8988T (cell line): ENCODE data around the gene URB2.
"Not testable (repeated sequence)": the region's sequence is repeated elsewhere in the genome, so short reads cannot be mapped to it uniquely, and the experiment has no call there.

Experiments used
- DNase-seq: peaks from one replicate; pipeline ENCODE4 v3.0.0; 2011

URB2 gene

DNA sequence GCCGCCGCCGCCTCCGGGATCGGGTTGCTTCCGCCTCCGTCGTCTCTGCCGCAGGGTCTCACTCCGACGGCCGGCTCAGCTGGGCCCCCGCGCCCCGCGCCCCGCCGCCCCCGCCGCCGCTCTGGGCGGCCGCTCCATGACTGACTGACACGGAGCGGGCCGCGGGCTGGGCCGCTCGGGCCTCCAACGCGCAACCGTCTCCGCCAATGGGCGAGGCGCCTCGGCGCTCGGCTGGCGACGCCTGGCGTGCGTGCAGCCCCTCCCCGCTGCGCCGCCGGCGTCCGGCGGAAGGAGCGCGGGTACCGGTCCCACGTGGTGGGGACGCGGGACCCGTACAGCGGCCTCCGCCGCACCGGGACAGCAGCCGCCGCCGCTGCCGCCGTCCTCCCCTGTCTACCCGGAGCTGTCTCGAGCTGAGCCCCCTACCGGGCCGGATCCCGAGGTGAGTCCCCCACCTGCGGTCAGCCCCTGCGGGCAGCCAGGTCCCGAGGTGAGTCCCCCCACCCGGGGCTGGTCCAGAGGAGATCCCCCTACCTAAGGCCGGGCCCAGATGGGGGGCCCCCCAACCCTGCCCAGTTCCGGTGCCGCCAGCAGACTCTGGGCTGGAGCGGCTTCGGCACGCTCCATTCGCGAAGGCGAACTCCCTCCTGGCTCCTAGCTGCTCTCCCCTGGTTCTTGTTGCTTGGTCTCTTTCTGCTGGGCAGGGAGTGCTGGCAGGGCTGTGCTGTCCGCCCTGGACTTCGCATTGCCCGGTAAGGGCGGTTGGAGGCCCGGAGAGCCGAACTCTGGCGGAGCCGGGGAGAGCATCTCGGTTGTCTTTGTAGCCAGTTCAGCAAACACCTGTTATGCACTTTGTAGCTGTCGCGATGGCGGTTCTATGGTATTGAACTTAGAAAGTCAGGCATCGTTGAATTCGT, at the start of gene URB2, which contains the start of gene TAF5L:
Gene URB2 (plus strand): TSS at position 333 of the 917 bp plus-strand sequence. CDS start 1,387 bp downstream, outside the sequence.
Gene TAF5L (minus strand): TSS at position 208 of the 917 bp plus-strand sequence. CDS start 11,640 bp downstream, outside the sequence.
- DNase-seq, result peak; percentile 96

DNA sequence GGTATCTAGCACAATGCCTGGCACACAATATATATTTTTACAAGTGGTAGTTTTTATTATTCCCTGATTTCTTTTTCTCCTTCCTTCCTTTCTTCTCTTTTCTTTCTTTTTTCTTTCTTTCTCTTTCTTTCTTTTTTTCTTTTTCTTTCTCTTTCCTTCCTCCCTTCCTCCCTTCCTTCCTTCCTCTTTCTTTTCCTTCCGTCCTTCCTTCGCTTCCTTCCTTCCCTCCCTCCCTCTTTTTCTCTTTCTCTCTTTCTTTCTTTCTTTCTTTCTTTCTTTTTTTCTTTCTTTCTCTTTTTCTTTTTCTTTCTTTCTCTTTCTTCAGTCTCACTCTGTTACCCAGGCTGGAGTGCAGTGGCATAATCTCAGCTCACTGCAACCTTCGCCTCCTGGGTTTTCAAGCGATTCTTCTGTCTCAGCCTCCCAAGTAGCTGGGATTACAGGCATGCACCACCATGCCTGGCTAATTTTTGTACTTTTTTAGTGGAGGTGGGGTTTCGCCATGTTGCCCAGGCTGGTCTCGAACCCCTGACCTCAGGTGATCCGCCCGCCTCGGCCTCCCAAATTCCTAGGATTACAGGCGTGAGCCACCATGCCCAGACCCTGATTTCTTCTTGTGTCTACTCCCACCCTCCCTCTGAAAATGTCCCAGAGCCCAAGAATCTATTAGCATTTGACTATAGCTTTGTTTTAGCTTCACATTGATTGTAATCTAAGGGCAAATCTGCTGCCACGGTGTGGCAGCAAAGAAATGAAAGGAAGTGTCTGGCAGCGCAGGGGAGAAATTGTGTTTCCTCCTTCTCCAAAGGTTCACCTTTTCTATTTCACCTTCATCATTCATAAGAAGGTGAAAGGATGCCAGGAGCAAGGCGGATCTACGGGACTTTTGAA, 47.6 kb upstream of the URB2 start:
- DNase-seq, result no peak

DNA sequence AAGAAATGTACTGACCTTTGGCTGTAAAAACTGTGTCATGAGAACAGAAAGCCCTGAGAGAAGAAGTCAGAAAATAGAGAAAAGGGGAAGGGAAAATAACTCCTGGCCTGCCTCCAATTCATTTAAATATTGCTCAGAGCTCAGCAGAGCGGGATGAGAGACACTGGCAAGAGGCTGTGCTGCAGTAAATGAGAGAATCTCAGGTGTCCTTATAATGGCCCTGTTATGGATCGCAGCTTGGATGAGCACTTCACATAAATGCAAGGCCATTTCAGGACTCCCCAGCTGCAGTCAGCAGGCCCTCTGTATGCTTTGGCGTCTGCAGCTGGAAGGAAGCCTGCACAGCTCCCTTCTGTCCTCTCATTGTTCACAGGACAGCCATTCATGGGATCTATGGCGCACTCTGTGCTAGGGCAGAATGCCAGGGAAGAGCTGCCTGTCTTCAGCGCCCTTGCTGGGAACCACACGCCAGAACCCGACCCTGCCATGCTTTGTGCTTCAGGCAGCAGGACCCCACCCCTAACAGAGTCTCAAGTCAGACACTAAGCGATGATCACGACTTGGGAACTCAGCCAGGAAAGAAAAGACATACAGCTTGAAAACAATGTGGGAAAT, 46.9 kb upstream of the URB2 start:
- DNase-seq, result no peak

DNA sequence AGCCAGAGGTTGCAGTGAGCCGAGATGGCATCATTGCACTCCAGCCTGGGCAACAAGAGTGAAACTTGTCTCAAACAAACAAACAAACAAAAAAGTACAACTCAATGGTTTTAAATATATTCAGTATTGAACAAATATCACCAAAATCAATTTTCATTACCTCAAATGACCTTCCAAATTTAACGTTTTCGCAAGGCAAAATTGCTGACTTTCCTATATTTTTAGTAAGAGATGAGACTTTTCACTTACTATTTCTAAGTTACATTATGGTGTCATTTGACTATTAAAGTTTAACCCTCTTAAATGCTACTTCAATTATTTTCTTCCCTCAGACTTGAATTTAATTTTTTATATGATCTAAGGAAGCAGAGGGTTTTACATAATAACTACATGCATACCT, 44.6 kb upstream of the URB2 start:
- no peak for DNase-seq

DNA sequence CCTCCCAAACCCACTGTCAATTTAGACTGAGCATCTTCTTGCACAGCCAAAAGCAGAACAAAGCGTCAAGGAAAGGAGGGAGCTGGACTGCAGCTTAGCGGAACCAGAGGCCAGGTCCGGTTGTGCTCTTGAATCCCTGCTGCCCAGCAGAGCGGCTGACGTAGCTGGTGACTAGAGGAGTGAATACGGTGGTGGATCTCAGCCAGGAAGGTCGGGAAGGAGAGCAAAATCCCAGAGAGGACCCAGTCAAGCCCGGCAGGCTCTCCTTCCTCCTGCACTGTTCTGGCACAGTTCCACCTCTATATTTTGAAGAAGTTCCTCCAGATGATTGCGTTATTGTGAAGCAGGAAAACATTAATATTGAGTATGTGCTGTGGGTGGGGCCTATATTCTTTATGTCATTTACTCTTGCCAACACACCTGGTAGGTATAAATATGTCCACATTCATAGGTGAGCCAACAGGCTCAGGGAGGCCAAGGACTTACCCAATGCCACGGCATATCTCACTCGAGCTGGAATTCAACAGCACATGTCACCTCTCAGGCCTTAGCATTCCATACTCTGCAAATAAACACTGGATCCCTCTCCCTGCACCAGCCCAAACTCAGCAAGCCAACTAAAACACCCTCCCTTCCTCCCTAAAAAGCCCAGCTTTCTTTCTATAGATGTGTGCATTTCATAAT, 43.9 kb upstream of the URB2 start:
- no peak for DNase-seq

DNA sequence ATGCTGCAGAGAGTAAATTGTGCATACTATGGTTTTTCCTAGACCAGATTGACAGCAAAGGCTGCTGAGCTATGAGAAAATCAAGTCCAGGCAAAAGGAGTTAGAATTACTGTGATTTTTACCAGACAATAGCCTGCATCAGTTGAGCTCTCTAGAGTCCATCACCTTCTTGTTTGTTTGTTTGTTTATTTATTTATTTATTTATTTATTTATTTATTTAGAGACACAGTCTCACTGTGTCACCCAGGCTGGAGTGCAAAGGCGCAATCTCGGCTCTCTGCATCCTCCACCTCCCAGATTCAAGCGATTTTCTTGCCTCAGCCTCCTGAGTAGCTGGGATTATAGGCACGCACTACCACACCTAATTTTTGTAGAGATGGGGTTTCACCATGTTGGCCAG, 43.3 kb upstream of the URB2 start:
- no peak for DNase-seq

DNA sequence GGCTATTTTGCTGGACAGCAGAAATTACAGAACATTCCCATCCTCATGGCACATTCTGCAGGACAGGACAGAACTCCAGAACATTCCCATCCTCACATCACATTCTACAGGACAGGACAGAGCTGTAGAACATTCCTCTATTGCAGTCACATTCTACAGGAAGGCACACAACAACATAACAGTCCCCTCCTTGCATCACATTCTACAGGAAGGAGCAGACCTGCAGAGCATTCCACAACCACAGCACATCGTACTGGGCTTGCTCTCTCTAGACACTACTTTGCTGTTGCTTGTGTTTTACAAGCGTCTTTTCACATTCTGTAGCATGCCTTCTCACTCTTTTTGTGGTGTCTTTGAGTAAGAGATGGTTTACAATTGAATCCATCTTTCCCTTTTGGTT, 40.7 kb upstream of the URB2 start:
- no peak for DNase-seq

DNA sequence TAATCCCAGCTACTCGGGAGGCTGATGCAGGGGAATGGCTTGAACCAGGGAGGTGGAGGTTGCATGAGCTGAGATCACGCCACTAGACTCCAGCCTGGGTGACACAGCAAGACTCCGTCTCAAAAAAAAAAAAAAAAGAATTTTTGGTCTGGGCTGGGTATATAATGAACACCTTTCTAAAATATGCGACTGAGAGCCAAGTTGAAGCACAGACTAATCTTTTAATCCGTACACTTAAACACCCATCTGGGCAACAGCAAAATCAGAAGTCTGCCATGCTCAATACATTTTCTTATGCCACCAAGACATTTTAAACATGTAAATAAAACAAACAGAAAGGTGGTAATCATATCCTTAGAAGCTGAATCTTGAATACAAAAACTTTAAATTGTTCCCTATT, 35.9 kb upstream of the URB2 start:
- no peak for DNase-seq

DNA sequence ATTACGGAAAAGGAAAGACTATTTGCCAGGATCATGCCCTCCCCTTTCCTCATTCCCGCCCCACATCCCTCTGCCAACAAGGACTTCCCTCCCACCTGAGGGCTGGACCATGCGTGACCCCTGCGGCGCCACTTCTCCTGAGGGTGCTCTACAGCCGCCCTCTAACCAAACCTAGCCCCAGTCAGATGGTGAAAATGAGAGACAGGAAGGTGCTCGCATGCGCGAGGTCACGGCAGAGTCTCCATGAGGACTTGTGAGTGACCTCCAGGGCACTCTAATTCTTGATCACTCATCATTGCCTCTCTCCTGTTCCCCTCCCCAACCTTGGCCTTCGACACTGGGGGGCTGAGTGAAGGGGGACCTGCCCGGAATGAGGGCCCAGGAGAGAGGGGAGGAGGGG, 32.2 kb upstream of the URB2 start:
- no peak for DNase-seq

DNA sequence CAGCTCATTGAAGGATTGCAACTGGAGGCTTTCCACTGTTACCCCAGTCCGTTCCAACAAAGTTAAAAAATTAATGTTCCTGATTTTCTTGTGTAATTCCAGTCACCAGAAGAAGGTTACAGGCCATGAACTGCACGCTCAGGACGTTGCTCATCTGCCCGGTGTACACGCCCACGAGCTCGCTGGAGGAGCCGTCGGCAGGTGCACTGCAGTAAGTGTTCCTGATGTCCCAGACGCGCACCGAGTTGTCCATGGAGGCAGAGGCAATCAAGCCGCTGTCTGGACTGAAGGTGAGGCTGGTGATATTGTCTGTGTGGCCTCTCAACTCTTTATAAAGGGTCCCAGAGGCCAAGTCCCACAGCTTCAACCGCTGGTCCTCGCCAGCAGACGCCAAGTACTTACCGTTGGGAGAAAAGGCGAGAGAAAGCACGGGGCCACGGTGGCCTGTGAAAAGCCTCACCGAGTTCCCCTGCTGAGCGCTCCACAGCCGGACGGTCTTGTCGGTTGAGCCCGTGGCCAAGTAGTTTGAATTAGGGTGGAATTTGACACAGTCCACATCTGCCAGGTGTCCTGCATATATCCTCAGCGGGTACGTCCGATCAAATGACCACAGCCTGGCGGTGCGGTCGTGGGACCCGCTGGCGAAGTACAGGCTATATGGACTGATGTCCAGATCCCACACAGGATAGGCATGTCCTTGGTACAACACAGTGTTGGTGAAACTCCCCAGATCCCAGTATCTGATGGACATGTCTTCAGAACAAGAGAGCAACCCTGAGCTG, 31.6 kb upstream of the URB2 start:
- no peak for DNase-seq

DNA sequence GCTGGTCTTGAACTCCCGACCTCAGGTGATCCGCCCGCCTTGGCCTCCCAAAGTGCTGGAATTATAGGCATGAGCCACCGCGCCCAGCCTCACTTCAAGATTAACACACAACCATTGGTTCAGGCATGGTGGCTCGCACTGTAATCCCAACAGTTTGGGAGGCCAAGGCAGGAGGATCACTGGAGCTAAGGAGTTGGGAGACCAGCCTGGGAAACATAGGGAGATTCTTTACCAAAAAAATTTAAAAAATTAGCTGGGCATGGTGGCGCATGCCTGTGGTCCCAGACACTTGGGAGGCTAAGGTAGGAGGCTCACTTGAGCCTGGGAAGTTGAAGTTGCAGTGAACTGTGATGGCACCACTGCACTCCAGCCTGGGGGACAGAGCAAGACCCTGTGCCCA, 30.2 kb upstream of the URB2 start:
- DNase-seq, result not testable (repeated sequence)

DNA sequence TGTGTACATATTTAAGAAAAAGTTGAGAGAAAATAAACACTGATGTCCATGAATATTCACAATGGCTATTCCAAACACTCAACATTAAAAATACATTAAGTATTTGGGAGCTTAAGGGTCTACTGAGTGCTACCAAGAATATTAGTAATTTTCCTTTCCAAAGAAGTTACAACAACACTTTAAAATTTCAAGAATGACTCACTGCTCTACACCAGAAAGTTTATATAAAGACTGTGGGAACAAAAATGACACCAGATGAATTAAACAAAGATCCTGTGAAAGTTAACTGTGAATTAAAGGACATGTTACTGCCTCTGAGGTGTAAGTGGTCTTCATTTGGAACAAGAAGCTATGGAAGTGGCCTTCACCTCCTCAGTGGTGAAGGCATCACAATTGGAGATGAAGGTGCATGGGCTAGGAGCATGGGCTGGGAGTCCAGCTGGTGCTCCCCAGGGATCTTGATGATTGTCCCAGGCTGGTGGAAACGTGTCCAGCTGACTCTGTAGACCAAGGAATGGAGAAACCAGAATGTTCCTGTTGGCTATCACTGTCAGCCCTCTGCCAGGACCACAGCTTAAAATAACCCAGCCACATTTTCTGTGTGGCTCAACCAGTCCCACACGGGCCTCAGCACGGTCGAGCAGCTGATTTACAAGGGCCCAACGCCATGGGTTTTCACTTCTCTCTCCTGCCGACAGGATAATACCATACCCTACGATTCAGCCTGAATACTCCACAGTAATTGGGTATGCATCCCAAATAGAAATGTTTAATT, 28.9 kb upstream of the URB2 start:
- DNase-seq, result no peak

DNA sequence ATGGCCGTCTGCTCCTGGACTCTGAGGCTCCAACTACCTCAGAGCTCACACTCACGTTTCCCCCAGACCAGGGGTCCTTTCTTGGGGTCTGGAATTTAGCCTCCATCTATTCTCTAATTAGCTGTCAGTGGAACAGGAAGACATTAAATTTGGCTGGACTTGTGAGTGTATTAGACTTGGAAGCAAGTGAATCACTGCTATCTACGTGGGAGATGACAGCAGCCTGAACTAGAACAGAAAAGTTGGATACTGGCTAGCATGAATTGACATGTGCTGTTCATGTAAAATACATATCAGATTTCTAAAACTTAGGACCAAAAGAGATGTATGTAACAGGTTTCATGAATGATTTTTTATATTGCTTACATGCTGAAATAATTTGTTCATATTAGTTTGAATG, 28.2 kb upstream of the URB2 start:
- DNase-seq, result no peak

DNA sequence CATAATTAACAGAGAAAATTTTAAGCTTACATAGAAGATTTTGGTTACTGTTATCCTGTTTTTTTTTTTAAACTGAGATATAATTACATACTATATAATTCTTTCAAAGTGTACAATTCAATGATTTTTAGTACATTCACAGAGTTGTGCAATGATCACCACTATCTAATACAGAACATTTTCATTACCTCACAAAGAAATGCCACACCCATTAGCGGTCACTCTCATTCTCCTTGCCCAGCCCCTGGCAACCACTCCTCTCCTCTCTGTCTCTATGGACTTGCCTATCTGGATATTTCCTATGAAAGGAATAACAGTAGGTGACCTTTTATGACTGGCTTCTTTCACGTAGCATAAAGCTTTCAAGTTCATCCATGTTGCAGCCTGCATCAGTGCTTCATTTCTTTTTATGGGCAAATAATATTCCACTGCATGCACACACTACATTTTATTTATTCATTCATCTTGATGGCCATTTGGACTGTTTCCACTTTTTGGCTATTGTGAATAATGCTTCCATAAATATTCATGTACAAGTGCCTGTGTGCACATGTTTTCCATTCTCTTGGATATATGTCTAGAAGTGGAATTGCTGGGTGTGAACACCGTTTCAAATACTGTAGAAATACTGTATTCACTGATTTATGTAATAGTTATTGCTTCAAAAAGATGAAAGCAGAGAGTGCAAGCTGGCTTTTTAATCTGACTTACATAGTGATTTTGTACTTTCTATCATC, 26.7 kb upstream of the URB2 start:
- DNase-seq, result no peak

DNA sequence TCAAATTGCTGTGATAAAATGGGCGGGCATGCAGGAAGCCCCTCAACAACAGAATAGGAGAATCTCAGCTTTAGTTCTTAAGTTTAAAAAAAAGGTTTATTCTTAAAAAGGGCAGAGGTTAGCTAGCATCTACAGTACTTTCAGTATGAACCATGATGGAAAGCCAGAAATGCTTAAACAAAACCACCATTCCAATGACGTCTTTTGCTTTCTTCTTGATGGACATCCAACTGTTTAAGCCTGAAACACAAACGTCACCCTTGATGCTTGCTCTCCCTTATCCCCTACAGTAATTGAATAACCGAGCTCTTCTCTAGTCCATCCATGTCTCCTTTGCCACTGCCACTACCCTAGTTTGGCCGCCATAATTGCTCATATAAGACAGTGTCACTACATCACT, 25.8 kb upstream of the URB2 start:
- no peak for DNase-seq

DNA sequence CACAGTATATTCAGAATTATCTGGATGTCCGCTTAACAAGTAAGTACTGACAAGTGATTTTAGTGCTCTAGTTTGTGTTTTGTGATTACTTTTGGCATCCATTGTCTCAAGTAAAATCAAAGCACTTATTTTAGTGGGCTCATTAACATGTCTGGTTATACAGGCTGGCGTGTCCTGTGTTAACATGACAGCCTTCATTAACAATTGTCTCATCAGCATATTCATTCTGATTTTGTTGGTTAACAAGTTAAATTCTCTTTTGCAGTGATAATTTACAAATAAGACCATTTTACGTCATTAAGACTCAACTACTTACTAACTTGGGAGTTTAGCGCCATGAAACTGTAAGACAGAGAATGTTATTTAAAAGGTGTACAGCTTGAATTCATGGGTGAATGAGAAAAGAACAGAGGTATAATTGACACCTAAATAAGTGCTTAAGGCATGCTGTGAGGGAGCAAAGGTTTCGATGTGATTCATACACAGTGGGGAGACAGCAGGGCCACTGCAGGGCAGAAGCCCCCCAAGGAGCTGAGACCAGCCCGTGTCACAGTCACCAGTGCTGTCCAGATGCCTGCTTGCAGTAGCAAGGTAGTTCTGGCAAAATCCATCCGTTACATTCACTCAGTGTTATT, 22.6 kb upstream of the URB2 start:
- DNase-seq, result no peak

DNA sequence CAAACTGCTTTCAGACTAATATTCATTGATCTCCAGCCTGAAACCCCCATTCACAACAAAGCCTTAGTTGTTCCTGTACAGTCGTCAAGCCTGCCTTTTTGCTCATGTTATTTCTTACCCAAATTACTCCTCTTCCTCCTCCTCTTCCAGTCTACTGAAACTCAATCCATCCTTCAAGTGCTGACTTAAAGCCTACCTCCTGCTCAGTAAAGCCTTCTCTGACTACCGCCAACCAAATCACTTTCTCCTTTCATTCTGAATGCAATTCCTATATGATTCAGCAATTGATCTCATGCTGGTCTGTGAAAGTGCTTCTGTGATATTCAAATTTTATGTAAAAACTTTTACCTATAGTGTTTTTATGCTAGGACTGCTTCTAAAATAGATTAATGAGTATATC, 18.7 kb upstream of the URB2 start:
- DNase-seq, result no peak

DNA sequence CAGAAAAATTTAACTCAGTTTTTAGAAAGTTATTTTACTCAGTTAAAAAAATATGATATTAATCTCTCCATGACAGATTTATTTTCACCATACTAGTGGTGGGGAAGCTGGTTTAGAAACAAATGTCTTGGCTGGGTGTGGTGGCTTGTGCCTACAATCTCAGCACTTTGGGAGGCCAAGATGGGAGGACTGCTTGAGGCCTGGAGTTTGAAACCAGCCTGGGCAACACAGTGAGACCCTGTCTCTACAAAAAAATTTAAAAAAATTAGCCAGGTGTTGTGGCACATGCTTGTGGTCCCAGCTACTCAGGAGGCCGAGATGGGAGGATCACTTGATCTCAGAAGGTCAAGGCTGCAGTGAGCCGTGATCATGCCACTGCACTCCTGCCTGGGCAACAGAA, 17.5 kb upstream of the URB2 start:
- no peak for DNase-seq

DNA sequence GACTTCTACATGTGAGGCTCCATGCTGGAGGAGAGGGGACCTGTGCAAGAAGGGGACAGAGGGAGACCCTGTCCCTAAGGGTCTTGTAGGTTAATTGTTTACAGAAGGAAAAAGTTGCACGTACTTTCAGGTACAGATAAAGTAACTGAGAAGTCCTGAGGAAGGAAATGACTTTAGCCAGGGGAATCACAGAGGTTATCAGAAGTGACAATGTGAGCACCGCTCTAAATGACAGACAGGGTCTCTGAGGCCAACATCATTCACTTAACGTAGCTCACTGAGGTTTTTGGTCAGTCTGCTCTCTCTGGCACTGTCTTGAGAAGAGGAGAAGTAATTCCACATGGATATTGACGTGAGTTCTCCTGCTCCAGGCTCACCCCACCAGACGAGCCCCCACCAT, 12.1 kb upstream of the URB2 start:
- no peak for DNase-seq

DNA sequence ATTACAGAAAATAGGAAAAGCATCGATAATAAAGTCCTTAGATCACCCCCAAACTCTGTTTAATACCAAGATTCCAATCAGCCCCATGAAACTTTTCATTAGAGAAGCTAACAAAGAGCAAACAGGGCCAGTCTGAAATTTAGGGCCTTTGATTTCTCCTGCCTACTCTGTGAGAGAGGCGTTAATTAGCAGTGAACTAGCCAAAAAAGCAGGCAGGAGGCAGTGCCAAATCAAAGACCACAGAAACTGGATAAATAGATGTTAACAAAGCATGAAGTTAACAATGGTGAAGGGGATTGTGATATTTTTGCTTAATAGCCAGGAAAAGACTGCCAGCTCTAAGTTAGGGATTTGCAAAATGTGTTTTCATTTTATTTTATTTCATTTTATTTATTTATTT, 11.3 kb upstream of the URB2 start:
- no peak for DNase-seq
